ENCODE results near the gene MIPEP.

GRCh38 chr13:23793711-23794110, 95.5 kb downstream of the MIPEP start:
- TF ChIP-seq POLR2AphosphoS5 (IDR thresholded peaks at IDR 0.05) (no peak), CTCF (IDR thresholded peaks at IDR 0.05) (no peak)
